ENCODE results near the gene CD209.

Gene CD209

DNA sequence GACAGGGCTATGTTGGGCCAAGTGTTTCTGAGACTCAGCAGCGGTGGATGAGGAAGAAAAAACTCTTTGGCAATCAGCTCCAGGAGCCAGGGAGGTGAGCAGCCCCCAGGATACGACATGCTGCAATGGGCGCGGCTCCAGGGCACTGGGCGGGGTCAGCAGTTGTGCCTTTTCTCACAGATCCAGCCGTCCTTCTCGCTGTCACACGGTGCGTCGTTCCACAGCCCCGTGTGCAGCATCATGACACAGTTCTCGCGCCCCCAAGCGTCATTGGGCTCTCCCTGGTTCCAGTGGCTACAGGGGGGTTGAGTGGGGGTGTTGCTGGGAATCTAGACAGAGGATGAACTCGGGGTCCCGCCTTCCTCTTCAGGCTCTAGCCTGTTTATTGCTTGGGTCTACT lies 18.1 kb downstream of the CD209 start:
- no peak for TF ChIP-seq TCF4 (CRISPR knock-in tag; IDR thresholded peaks at IDR 0.05; ENCODE audit: borderline replicate concordance)
- no peak for TF ChIP-seq ZNF565 (CRISPR knock-in tag; conservative IDR thresholded peaks at IDR 0.05; ENCODE audit: low read depth)
- no peak for TF ChIP-seq PATZ1 (CRISPR knock-in tag; IDR thresholded peaks at IDR 0.05; ENCODE audit: borderline replicate concordance)
- TF ChIP-seq OSR1 (CRISPR knock-in tag; IDR thresholded peaks at IDR 0.05): no peak
- TF ChIP-seq ESRRG (CRISPR knock-in tag; IDR thresholded peaks at IDR 0.05): no peak
- TF ChIP-seq, protein P1, sequence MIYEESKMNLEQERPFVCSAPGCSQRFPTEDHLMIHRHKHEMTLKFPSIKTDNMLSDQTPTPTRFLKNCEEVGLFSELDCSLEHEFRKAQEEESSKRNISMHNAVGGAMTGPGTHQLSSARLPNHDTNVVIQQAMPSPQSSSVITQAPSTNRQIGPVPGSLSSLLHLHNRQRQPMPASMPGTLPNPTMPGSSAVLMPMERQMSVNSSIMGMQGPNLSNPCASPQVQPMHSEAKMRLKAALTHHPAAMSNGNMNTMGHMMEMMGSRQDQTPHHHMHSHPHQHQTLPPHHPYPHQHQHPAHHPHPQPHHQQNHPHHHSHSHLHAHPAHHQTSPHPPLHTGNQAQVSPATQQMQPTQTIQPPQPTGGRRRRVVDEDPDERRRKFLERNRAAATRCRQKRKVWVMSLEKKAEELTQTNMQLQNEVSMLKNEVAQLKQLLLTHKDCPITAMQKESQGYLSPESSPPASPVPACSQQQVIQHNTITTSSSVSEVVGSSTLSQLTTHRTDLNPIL (CRISPR knock-in tag; IDR thresholded peaks at IDR 0.05; ENCODE audit: low read depth): no peak
- TF ChIP-seq, protein P2, sequence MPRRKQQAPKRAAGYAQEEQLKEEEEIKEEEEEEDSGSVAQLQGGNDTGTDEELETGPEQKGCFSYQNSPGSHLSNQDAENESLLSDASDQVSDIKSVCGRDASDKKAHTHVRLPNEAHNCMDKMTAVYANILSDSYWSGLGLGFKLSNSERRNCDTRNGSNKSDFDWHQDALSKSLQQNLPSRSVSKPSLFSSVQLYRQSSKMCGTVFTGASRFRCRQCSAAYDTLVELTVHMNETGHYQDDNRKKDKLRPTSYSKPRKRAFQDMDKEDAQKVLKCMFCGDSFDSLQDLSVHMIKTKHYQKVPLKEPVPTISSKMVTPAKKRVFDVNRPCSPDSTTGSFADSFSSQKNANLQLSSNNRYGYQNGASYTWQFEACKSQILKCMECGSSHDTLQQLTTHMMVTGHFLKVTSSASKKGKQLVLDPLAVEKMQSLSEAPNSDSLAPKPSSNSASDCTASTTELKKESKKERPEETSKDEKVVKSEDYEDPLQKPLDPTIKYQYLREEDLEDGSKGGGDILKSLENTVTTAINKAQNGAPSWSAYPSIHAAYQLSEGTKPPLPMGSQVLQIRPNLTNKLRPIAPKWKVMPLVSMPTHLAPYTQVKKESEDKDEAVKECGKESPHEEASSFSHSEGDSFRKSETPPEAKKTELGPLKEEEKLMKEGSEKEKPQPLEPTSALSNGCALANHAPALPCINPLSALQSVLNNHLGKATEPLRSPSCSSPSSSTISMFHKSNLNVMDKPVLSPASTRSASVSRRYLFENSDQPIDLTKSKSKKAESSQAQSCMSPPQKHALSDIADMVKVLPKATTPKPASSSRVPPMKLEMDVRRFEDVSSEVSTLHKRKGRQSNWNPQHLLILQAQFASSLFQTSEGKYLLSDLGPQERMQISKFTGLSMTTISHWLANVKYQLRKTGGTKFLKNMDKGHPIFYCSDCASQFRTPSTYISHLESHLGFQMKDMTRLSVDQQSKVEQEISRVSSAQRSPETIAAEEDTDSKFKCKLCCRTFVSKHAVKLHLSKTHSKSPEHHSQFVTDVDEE (CRISPR knock-in tag; IDR thresholded peaks at IDR 0.05): no peak
- TF ChIP-seq ZNF70 (CRISPR knock-in tag; IDR thresholded peaks at IDR 0.05): no peak
- no peak for TF ChIP-seq SNAI2 (CRISPR knock-in tag; IDR thresholded peaks at IDR 0.05)
- TF ChIP-seq ISL1 (CRISPR knock-in tag; IDR thresholded peaks at IDR 0.05): no peak
- TF ChIP-seq CSRNP3 (CRISPR knock-in tag; IDR thresholded peaks at IDR 0.05): no peak
- TF ChIP-seq PPARA (CRISPR knock-in tag; IDR thresholded peaks at IDR 0.05; ENCODE audit: borderline replicate concordance): no peak
- no peak for TF ChIP-seq ZC3H10 (CRISPR knock-in tag; IDR thresholded peaks at IDR 0.05)
- no peak for TF ChIP-seq ARNTL (CRISPR knock-in tag; IDR thresholded peaks at IDR 0.05; ENCODE audit: borderline replicate concordance, low read depth)
- TF ChIP-seq GLIS3 (CRISPR knock-in tag; IDR thresholded peaks at IDR 0.05): no peak
- no peak for TF ChIP-seq RARB (CRISPR knock-in tag; IDR thresholded peaks at IDR 0.05)
- TF ChIP-seq CSDC2 (CRISPR knock-in tag; IDR thresholded peaks at IDR 0.05): no peak
- ATAC-seq: no peak

DNA sequence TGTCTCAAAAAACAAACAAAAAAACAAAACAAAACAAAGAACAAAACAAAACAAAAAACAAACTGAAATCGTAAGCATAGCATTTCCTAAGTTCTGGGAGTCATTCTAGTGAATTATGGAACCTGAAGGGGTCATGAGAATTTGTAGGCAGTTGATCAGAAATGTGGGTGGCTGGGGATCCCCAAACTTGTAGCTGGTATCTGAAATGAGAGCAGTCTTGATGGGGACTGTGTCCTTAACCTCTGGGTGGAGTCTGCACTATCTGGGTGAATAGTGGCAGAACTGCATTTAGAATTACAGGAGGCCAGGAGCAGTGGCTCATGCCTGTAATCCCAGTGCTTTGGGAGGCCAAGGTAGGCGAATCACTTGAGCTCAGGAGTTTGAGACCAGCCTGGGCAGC lies 21.5 kb downstream of the CD209 start:
- ATAC-seq: no peak
- TF ChIP-seq PATZ1 (CRISPR knock-in tag; IDR thresholded peaks at IDR 0.05; ENCODE audit: borderline replicate concordance) (no peak), TOX (CRISPR knock-in tag; IDR thresholded peaks at IDR 0.05; ENCODE audit: borderline replicate concordance) (no peak), ARNTL (CRISPR knock-in tag; IDR thresholded peaks at IDR 0.05; ENCODE audit: borderline replicate concordance, low read depth) (no peak), TCF4 (CRISPR knock-in tag; IDR thresholded peaks at IDR 0.05; ENCODE audit: borderline replicate concordance) (no peak), ZNF8 (CRISPR knock-in tag; IDR thresholded peaks at IDR 0.05) (no peak), CSDC2 (CRISPR knock-in tag; IDR thresholded peaks at IDR 0.05) (no peak), ZFP3 (CRISPR knock-in tag; IDR thresholded peaks at IDR 0.05) (no peak), OSR1 (CRISPR knock-in tag; IDR thresholded peaks at IDR 0.05) (no peak), ZNF565 (CRISPR knock-in tag; conservative IDR thresholded peaks at IDR 0.05; ENCODE audit: low read depth) (no peak), PPARA (CRISPR knock-in tag; IDR thresholded peaks at IDR 0.05; ENCODE audit: borderline replicate concordance) (no peak), SNAI2 (CRISPR knock-in tag; IDR thresholded peaks at IDR 0.05) (no peak), ZC3H10 (CRISPR knock-in tag; IDR thresholded peaks at IDR 0.05) (no peak), ZNF70 (CRISPR knock-in tag; IDR thresholded peaks at IDR 0.05) (no peak)
- TF ChIP-seq, protein P3, sequence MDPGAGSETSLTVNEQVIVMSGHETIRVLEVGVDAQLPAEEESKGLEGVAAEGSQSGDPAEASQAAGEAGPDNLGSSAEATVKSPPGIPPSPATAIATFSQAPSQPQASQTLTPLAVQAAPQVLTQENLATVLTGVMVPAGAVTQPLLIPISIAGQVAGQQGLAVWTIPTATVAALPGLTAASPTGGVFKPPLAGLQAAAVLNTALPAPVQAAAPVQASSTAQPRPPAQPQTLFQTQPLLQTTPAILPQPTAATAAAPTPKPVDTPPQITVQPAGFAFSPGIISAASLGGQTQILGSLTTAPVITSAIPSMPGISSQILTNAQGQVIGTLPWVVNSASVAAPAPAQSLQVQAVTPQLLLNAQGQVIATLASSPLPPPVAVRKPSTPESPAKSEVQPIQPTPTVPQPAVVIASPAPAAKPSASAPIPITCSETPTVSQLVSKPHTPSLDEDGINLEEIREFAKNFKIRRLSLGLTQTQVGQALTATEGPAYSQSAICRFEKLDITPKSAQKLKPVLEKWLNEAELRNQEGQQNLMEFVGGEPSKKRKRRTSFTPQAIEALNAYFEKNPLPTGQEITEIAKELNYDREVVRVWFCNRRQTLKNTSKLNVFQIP (CRISPR knock-in tag; IDR thresholded peaks at IDR 0.05; ENCODE audit: borderline replicate concordance, low read depth): no peak
- TF ChIP-seq, protein P2 (CRISPR knock-in tag; IDR thresholded peaks at IDR 0.05): no peak
- TF ChIP-seq, protein P1 (CRISPR knock-in tag; IDR thresholded peaks at IDR 0.05; ENCODE audit: low read depth): no peak
